ENCODE measurements around the gene WDR70. TPM values are rescaled to one million over a fixed set of nuclear protein-coding genes. Genes with fewer than 3 reads are reported as not detected.

WDR70 gene
- total RNA-seq, 1 donor from 2014 or later = 31.3 TPM

DNA sequence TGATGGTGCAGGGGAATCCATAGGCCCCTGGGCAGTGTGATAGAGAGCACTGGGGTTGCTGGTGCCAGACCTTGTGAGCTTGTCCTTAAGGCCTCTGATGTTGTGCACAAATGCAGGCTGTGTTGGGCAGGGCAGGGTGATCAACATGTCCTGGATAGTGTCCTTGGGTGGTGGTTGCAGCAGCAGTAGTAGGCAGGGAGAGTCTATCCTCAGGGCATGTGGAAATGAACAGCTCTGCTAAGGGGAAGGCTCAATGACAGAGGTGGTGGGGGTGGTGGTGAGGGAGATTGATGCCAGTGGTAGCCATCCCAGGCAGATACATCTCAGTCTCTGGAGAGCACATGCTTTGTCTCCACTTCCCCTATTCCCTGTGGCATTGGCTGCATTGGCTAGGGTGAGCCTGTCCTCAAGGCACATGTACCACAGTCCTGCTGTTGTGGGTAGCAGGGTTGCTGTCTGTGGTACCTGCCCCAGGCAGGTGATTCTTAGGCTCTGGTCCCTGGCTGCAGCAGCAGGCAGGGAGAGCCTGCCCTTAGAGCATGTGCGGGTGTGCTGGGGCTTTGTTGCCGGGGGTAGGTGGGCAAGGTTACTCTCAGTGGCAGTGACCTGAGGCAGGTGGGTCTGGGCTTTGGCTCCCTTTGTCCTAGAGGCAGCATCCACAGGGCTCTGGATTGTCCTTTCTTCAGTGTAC is 111.1 kb downstream of the WDR70 start:
- H3K9ac ChIP-seq (ENCODE audit: low read length) = no peak overlapping the region
- TF ChIP-seq EZH2 (IDR thresholded peaks at IDR 0.05; ENCODE audit: insufficient read depth, low read length) = no peak
- TF ChIP-seq, protein P1, sequence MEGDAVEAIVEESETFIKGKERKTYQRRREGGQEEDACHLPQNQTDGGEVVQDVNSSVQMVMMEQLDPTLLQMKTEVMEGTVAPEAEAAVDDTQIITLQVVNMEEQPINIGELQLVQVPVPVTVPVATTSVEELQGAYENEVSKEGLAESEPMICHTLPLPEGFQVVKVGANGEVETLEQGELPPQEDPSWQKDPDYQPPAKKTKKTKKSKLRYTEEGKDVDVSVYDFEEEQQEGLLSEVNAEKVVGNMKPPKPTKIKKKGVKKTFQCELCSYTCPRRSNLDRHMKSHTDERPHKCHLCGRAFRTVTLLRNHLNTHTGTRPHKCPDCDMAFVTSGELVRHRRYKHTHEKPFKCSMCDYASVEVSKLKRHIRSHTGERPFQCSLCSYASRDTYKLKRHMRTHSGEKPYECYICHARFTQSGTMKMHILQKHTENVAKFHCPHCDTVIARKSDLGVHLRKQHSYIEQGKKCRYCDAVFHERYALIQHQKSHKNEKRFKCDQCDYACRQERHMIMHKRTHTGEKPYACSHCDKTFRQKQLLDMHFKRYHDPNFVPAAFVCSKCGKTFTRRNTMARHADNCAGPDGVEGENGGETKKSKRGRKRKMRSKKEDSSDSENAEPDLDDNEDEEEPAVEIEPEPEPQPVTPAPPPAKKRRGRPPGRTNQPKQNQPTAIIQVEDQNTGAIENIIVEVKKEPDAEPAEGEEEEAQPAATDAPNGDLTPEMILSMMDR (IDR thresholded peaks at IDR 0.05; ENCODE audit: insufficient read depth, low read depth, low read length) = no peak
- H3K4me3 Mint-ChIP-seq (ENCODE audit: unreplicated experiment) = no peak overlapping the region
- peaks cover 4% of the 10 kb centered on the region for H4K20me1 ChIP-seq (ENCODE audit: insufficient read depth, low read length)
- no peak for DNase-seq (ENCODE audit: low read depth)
- H3K4me1 Mint-ChIP-seq (ENCODE audit: low read depth, unreplicated experiment) = peaks cover 20% of the 10 kb centered on the region
- no peaks in the 10 kb centered on the region for H3K9me3 ChIP-seq (ENCODE audit: insufficient read depth, low read depth, low read length)
- H3K27me3 Mint-ChIP-seq (ENCODE audit: low read depth, unreplicated experiment) = no peaks in the 10 kb centered on the region
- no peak overlapping the region for H3K27ac Mint-ChIP-seq (ENCODE audit: unreplicated experiment)
- H3K4me2 ChIP-seq (ENCODE audit: low read length) = no peak overlapping the region
- H3K4me1 ChIP-seq (ENCODE audit: insufficient read depth, low read length) = no peaks in the 10 kb centered on the region
- H3K36me3 Mint-ChIP-seq (ENCODE audit: low read depth, unreplicated experiment) = peaks cover 8% of the 10 kb centered on the region
- no peak overlapping the region for H2AFZ ChIP-seq (ENCODE audit: low read depth, low read length)
- FAIRE-seq = no peak
- no peak overlapping the region for H3K27ac ChIP-seq (ENCODE audit: low read depth, low read length)
- H3K79me2 ChIP-seq (ENCODE audit: insufficient read depth, low read length) = peaks cover 9% of the 10 kb centered on the region
- no peaks in the 10 kb centered on the region for H3K27me3 ChIP-seq (ENCODE audit: insufficient read depth, low read length)
- H3K4me3 ChIP-seq (ENCODE audit: insufficient read depth, low read depth, low read length) = no peak overlapping the region
- H3K36me3 ChIP-seq (ENCODE audit: insufficient read depth, low read length) = no peaks in the 10 kb centered on the region
- H3K9me3 Mint-ChIP-seq (ENCODE audit: unreplicated experiment) = no peaks in the 10 kb centered on the region

GRCh38 chr5:37490931-37491330 is 111.8 kb downstream of the WDR70 start:
- Histone ChIP-seq H3K4me1 (ENCODE audit: insufficient read depth, low read length) (no peaks in the 10 kb centered on the region), H3K4me2 (ENCODE audit: low read length) (no peak overlapping the region), H3K27me3 (ENCODE audit: insufficient read depth, low read length) (no peaks in the 10 kb centered on the region), H2AFZ (ENCODE audit: low read depth, low read length) (no peak overlapping the region), H3K9me3 (ENCODE audit: insufficient read depth, low read depth, low read length) (no peaks in the 10 kb centered on the region), H3K4me3 (ENCODE audit: insufficient read depth, low read depth, low read length) (no peak overlapping the region), H3K27ac (ENCODE audit: low read depth, low read length) (no peak overlapping the region), H3K79me2 (ENCODE audit: insufficient read depth, low read length) (peaks cover 9% of the 10 kb centered on the region), H4K20me1 (ENCODE audit: insufficient read depth, low read length) (peaks cover 4% of the 10 kb centered on the region), H3K9ac (ENCODE audit: low read length) (no peak overlapping the region), H3K36me3 (ENCODE audit: insufficient read depth, low read length) (no peaks in the 10 kb centered on the region)
- Mint-ChIP-seq H3K4me3 (ENCODE audit: unreplicated experiment) (no peak overlapping the region), H3K27me3 (ENCODE audit: low read depth, unreplicated experiment) (no peaks in the 10 kb centered on the region), H3K9me3 (ENCODE audit: unreplicated experiment) (no peaks in the 10 kb centered on the region), H3K36me3 (ENCODE audit: low read depth, unreplicated experiment) (peaks cover 10% of the 10 kb centered on the region), H3K4me1 (ENCODE audit: low read depth, unreplicated experiment) (peaks cover 26% of the 10 kb centered on the region), H3K27ac (ENCODE audit: unreplicated experiment) (no peak overlapping the region)
- no peak for TF ChIP-seq EZH2 (IDR thresholded peaks at IDR 0.05; ENCODE audit: insufficient read depth, low read length)
- TF ChIP-seq, protein P1 (IDR thresholded peaks at IDR 0.05; ENCODE audit: insufficient read depth, low read depth, low read length) = no peak
- DNase-seq (ENCODE audit: low read depth) = no peak
- no peak for FAIRE-seq

Data from astrocyte (in vitro differentiated cells and primary cell).